Chondrocyte (in vitro differentiated cells): Measurements from ENCODE around the gene ATL1. TPM values are rescaled to one million over a fixed set of nuclear protein-coding genes. Genes with fewer than 3 reads are reported as not detected.
A peak's percentile ranks its signal among the peaks of the same experiment; 100 is the strongest.

Source experiments
- DNase-seq: peaks from one replicate; pipeline ENCODE4 v3.0.0; 2021; ENCODE audit warnings: mixed read lengths, low spot score
- H3K27ac Mint-ChIP-seq: one replicate; pipeline ENCODE4 v1.8.0; 2021; ENCODE audit warnings: mild to moderate bottlenecking, moderate library complexity, mixed read lengths; ENCODE audit not compliant: unreplicated experiment
- H3K27me3 Mint-ChIP-seq: 2 replicates; pipeline ENCODE4 v1.8.0; 2021; ENCODE audit warnings: low read depth, mixed read lengths
- H3K36me3 Mint-ChIP-seq: 2 replicates; pipeline ENCODE4 v1.8.0; 2021; ENCODE audit warnings: low read depth, mixed read lengths
- H3K4me1 Mint-ChIP-seq: 2 replicates; pipeline ENCODE4 v1.8.0; 2021; ENCODE audit warnings: low read depth, mild to moderate bottlenecking, mixed read lengths
- H3K4me3 Mint-ChIP-seq: one replicate; pipeline ENCODE4 v1.8.0; 2021; ENCODE audit warnings: mild to moderate bottlenecking, moderate library complexity, mixed read lengths; ENCODE audit not compliant: unreplicated experiment
- H3K9me3 Mint-ChIP-seq: 2 replicates; pipeline ENCODE4 v1.8.0; 2021; ENCODE audit warnings: low read depth, mixed read lengths
- total RNA-seq: library from RNA; stranded (reverse); gene quantifications from 3 replicates; pipeline ENCODE4 v1.2.1, GENCODE V29; 2021
- TF ChIP-seq, protein P1 (sequence below): fragments of 200-600 bp; sonication (generic); IDR thresholded peaks from 2 replicates; pipeline ENCODE4 v1.5.0; 2021; ENCODE audit warnings: antibody characterized with exemption, mild to moderate bottlenecking, moderate library complexity

The ATL1 gene
- total RNA-seq, 1 donor from 2014 or later, result 19.0 TPM

GRCh38 chr14:50647753-50648152 is 87.8 kb downstream of the ATL1 start:
- no peak overlapping the region for H3K4me3 Mint-ChIP-seq
- H3K27ac Mint-ChIP-seq, result no peak overlapping the region
- no peaks in the 10 kb centered on the region for H3K9me3 Mint-ChIP-seq
- TF ChIP-seq, protein P1, sequence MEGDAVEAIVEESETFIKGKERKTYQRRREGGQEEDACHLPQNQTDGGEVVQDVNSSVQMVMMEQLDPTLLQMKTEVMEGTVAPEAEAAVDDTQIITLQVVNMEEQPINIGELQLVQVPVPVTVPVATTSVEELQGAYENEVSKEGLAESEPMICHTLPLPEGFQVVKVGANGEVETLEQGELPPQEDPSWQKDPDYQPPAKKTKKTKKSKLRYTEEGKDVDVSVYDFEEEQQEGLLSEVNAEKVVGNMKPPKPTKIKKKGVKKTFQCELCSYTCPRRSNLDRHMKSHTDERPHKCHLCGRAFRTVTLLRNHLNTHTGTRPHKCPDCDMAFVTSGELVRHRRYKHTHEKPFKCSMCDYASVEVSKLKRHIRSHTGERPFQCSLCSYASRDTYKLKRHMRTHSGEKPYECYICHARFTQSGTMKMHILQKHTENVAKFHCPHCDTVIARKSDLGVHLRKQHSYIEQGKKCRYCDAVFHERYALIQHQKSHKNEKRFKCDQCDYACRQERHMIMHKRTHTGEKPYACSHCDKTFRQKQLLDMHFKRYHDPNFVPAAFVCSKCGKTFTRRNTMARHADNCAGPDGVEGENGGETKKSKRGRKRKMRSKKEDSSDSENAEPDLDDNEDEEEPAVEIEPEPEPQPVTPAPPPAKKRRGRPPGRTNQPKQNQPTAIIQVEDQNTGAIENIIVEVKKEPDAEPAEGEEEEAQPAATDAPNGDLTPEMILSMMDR, result no peak
- H3K36me3 Mint-ChIP-seq, result peaks cover 8% of the 10 kb centered on the region
- DNase-seq, result no peak
- H3K27me3 Mint-ChIP-seq, result no peaks in the 10 kb centered on the region
- H3K4me1 Mint-ChIP-seq, result peaks cover 20% of the 10 kb centered on the region

DNA sequence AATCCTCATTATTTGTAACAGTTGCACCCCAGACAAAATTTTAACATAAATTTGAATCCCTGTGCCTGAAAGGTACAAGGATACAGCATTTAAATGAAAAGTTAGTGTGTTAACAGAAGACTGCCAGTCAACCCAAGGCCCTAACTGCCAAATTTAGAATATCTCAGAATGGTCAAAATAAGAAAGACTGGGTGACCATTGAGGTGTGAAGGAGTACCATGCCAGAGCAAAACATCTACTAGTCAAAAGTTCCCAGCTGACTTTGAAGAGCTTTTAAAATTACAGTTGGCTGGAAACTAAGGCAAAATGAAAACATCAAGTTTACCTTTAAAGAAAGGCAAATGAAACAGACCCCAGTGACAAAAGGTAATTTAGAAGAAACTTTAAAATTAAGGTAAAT is 89.7 kb downstream of the ATL1 start:
- peaks cover 25% of the 10 kb centered on the region for H3K4me1 Mint-ChIP-seq
- DNase-seq, result no peak
- H3K27ac Mint-ChIP-seq, result no peak overlapping the region

GRCh38 chr14:50656776-50657175 is 96.8 kb downstream of the ATL1 start:
- Mint-ChIP-seq H3K4me1 (peaks cover 66% of the 10 kb centered on the region), H3K4me3 (peak overlapping the region; percentile 16), H3K36me3 (peaks cover 15% of the 10 kb centered on the region), H3K27ac (peak overlapping the region; percentile 78), H3K9me3 (peaks cover 8% of the 10 kb centered on the region), H3K27me3 (no peaks in the 10 kb centered on the region)
- TF ChIP-seq, protein P1, result no peak
- no peak for DNase-seq

More for the DNA sequence above, 89.7 kb downstream of the ATL1 start:
- peaks cover 4% of the 10 kb centered on the region for H3K36me3 Mint-ChIP-seq
- H3K27me3 Mint-ChIP-seq, result no peaks in the 10 kb centered on the region
- TF ChIP-seq, protein P1, result no peak
- no peak overlapping the region for H3K4me3 Mint-ChIP-seq
- H3K9me3 Mint-ChIP-seq, result no peaks in the 10 kb centered on the region

DNA sequence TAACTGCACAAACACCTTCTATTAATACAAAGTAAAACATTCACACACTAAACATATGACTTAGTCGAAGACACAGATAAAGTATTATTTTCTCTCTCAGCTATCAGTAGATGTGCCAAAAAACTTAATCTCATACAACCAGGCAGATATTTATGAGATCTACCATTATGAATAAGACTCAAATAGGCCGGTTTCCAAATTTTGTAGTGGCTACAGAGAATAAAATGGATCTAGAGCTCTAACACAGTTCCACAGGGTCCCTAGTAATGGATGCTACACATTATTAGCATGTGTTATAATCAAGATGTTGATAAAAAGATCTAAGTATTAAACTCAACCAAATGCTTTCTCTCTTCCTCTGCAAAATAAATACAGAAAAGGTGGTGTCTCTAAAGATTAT is 97.8 kb downstream of the ATL1 start:
- no peak for DNase-seq
- H3K4me1 Mint-ChIP-seq, result peaks cover 60% of the 10 kb centered on the region
- H3K9me3 Mint-ChIP-seq, result peaks cover 8% of the 10 kb centered on the region
- peak overlapping the region; percentile 78 for H3K27ac Mint-ChIP-seq
- peak overlapping the region; percentile 59 for H3K4me3 Mint-ChIP-seq
- no peaks in the 10 kb centered on the region for H3K27me3 Mint-ChIP-seq
- TF ChIP-seq, protein P1, result no peak
- H3K36me3 Mint-ChIP-seq, result peaks cover 16% of the 10 kb centered on the region

GRCh38 chr14:50658203-50658602 is 98.3 kb downstream of the ATL1 start:
- H3K9me3 Mint-ChIP-seq, result peaks cover 8% of the 10 kb centered on the region
- peaks cover 18% of the 10 kb centered on the region for H3K36me3 Mint-ChIP-seq
- TF ChIP-seq, protein P1, result no peak
- peaks cover 63% of the 10 kb centered on the region for H3K4me1 Mint-ChIP-seq
- H3K27me3 Mint-ChIP-seq, result no peaks in the 10 kb centered on the region
- DNase-seq, result no peak
- peak overlapping the region; percentile 78 for H3K27ac Mint-ChIP-seq
- H3K4me3 Mint-ChIP-seq, result peak overlapping the region; percentile 59
